HG03108 (cell line): ENCODE measurements around the gene BLNK.

ENCODE experiments used
- ATAC-seq: cut with Tn5 transposase; IDR thresholded peaks from one replicate; pipeline ENCODE4 v1.9.1; 2021; ENCODE audit warnings: moderate library complexity; ENCODE audit not compliant: unreplicated experiment

Gene BLNK

DNA sequence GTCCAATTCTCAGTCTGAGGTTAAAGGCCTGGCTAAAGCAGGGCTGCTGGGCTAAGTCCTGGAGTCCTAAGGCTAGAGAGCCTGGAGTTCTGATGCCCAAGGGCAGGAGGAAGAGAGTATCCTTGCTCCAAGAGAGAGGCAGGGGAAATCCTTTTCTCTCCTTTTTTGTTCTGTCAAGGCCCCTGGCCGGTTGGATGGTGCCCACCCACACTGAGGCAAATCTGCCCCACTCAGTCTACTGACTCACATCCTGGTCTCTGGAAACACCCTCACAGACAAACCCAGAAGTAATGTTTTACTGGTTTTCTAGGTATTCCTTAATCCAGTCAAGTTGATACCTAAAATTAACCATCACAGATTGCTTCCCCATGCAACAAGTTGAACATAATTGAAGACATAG lies 118.3 kb downstream of the BLNK start:
- ATAC-seq: no peak

GRCh38 chr10:96152437-96152836 lies 118.9 kb downstream of the BLNK start:
- ATAC-seq: no peak
